Measurements from ENCODE around the gene PDE4C. TPM values are rescaled to one million over a fixed set of nuclear protein-coding genes. Genes with fewer than 3 reads are reported as not detected.

The PDE4C gene
- total RNA-seq = 1 to 10 TPM in 2 of 4 donors, not detected in 2; 1.7 to 3.3 TPM

DNA sequence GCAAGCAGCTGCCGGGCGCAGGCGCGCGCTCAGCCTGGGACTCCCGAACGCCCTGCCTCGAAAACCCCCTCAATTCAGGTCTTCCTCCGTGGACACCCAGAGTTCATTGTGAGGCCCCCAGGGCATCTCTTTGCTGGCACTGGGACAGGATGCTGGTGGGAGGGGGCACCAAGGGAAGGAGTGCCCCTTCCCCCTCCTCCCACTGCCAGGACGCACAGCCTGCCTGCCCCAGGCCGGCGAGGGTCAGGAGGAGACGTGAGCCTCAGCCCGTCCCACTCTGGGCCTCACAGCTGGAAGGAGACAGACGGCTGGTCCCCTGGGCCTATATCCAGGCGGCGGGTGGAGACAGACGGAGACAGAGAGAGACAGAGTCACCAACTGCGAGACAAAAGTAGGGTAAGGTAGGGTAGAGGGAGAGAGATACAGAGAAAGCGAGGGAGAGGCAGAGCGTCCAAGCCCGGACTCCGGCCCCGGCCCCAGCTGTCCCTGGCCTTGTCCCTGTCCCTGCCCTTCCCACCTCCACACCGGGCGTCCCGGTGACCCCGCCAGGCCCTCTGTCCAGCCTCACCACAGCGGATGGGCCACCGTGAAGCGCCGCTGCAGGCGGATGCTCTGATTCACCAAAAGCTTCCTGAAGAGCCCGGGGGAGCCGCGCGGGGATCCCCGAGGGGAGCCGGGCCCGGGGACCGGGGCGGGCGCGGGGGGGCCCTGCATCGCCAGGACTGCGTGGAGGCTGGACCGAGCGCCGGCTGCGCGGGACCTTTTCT lies at the start of gene PDE4C:
Gene PDE4C (minus strand): TSS at position 737 of the 767 bp plus-strand sequence. CDS start 23 bp downstream, at position 714.
- intact Hi-C loops (cut with DNase I; ENCODE audit: low total_unique reads) = no loop called here
- H3K9me3 ChIP-seq = no peaks in the 10 kb centered on the region
- peak in 1 of 2 donors; percentile 26 for DNase-seq
- H3K4me1 ChIP-seq = peaks cover 0 to 16% of the 10 kb centered on the region in 2 donors
- peaks cover 0 to 13% of the 10 kb centered on the region in 2 donors for H3K27me3 ChIP-seq
- no peak within 1 kb of the TSS for H3K4me3 ChIP-seq
- peak within 1 kb of the TSS; percentile 11 to 65 for H3K27ac ChIP-seq
- TF ChIP-seq POLR2A (IDR thresholded peaks at IDR 0.05) = no peak
- TF ChIP-seq, protein P1, sequence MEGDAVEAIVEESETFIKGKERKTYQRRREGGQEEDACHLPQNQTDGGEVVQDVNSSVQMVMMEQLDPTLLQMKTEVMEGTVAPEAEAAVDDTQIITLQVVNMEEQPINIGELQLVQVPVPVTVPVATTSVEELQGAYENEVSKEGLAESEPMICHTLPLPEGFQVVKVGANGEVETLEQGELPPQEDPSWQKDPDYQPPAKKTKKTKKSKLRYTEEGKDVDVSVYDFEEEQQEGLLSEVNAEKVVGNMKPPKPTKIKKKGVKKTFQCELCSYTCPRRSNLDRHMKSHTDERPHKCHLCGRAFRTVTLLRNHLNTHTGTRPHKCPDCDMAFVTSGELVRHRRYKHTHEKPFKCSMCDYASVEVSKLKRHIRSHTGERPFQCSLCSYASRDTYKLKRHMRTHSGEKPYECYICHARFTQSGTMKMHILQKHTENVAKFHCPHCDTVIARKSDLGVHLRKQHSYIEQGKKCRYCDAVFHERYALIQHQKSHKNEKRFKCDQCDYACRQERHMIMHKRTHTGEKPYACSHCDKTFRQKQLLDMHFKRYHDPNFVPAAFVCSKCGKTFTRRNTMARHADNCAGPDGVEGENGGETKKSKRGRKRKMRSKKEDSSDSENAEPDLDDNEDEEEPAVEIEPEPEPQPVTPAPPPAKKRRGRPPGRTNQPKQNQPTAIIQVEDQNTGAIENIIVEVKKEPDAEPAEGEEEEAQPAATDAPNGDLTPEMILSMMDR (IDR thresholded peaks at IDR 0.05) = no peak
- no peaks in the 10 kb centered on the region for H3K36me3 ChIP-seq

DNA sequence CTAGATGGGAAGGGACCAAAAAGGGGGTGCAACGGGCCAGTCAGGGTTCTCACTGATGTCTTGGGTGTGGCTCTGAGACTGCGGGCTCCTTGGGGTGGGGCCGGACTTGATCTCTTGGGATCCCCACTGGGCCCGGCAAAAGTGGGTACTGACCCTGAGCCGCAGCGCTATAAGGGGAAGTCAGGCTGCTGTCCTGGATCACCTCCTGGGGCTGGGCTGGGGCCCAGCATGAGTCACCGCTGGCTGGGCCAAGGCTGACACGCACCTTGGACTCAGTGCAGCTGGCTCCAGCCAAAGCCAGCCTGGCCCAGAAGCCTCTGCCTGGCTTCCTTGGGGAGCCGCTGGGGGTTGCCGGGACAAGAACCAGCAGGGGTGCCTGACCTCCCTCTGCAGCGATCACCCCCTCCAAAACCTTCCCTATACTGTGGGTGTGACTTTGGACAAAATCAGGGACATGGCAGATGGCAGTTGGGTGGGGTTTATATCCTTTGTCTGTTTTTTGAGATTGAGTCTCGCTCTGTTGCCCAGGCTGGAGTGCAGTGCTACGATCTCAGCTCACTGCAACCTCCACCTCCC lies 48.6 kb upstream of the PDE4C start:
- Histone ChIP-seq H3K36me3 (no peaks in the 10 kb centered on the region), H3K27ac (peak overlapping the region; percentile 84 to 92), H3K4me3 (peak overlapping the region in 1 of 2 donors; percentile 0), H3K9me3 (no peaks in the 10 kb centered on the region), H3K27me3 (no peaks in the 10 kb centered on the region), H3K4me1 (peaks cover 14 to 26% of the 10 kb centered on the region in 2 donors)
- no peak for TF ChIP-seq POLR2A (IDR thresholded peaks at IDR 0.05)
- TF ChIP-seq, protein P1 (IDR thresholded peaks at IDR 0.05) = peak in 2 of 4 experiments; percentile 14 to 25
- intact Hi-C loops (cut with DNase I; ENCODE audit: low total_unique reads) = loop anchor here (5.0 kb wide), 1 partner anchor 47 kb away; the partner anchor contains the start of gene LSM4
- DNase-seq = peak; percentile 89 to 95

DNA sequence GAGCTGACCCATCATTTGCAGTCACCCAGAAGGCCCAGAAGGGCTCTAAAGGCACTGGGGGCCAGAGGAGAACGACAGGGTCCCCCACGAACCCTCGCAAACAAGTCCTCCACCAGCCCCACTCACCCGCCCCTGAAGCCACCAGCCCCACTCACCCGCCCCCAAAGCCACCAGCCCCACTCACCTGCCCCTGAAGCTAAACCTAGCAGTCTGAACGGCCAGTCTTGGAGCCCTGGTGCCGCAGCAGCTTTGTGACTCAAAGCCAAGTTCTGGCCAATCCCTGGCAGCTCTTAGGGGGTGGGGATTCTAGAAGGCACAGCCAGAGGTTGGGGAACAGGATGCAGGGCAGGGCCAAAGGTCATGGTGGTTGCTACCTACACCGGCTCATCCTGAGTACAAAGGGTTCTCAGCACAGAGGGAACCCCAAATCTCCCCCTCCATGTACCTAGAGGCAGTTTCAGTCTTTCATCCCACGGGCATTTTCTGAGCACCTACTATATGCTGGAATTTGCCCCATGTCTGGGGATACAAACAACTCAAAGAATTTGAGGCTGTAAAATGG lies 48.1 kb upstream of the PDE4C start, which contains the start of gene IQCN:
Gene IQCN (minus strand): TSS at position 234 of the 562 bp plus-strand sequence. CDS start 4,974 bp downstream, outside the sequence.
- no peaks in the 10 kb centered on the region for H3K27me3 ChIP-seq
- H3K4me1 ChIP-seq = peaks cover 14 to 26% of the 10 kb centered on the region in 2 donors
- peak within 1 kb of the TSS; percentile 84 to 92 for H3K27ac ChIP-seq
- DNase-seq = peak; percentile 57 to 58
- no peaks in the 10 kb centered on the region for H3K9me3 ChIP-seq
- TF ChIP-seq, protein P1 (IDR thresholded peaks at IDR 0.05) = no peak
- TF ChIP-seq POLR2A (IDR thresholded peaks at IDR 0.05) = no peak
- intact Hi-C loops (cut with DNase I; ENCODE audit: low total_unique reads) = no loop called here
- no peaks in the 10 kb centered on the region for H3K36me3 ChIP-seq
- peak within 1 kb of the TSS in 1 of 2 donors; percentile 0 for H3K4me3 ChIP-seq

DNA sequence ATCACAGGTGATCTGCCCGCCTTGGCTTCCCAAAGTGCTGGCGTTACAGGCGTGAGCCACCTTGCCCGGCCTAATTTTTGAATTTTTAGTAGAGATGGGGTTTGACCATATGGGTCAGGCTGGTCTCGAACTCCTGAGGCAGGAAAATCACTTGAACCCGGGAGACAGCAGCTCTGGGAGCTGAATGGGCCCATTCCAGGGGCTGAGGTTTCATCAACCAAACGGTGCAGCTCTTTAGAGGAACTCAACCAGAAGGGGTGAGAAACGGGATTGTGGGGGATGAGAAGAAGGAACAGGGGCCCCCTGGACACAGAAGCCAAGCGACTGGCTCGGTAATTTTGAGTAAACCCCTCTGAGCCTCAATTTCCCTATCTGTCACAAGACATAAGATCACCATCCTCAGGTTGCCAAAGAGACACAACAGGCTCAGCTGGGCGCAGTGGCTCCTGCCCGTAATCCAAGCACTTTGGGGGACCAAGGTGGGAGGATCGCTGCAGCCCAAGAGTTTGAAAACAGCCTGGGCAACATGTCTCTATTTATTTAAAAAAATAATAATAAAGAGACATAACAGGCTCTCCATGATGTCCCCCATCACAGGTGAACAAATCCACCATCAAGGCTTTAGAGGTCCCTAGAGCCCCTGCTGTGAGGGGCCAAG lies 47.5 kb upstream of the PDE4C start:
- Histone ChIP-seq H3K36me3 (no peaks in the 10 kb centered on the region), H3K9me3 (no peaks in the 10 kb centered on the region), H3K27me3 (no peaks in the 10 kb centered on the region), H3K27ac (peak overlapping the region; percentile 84 to 92), H3K4me3 (no peak overlapping the region), H3K4me1 (peaks cover 14 to 23% of the 10 kb centered on the region in 2 donors)
- no peak for DNase-seq
- intact Hi-C loops (cut with DNase I; ENCODE audit: low total_unique reads) = no loop called here
- TF ChIP-seq, protein P1 (IDR thresholded peaks at IDR 0.05) = no peak
- no peak for TF ChIP-seq POLR2A (IDR thresholded peaks at IDR 0.05)

All from uterus (tissue), 4 donors.